Liver (tissue), 9 donors: ENCODE measurements around the gene DLX2. TPM values are rescaled to one million over a fixed set of nuclear protein-coding genes. Genes with fewer than 3 reads are reported as not detected.
"Not testable (repeated sequence)": the region's sequence is repeated elsewhere in the genome, so short reads cannot be mapped to it uniquely, and the experiment has no call there.

Experiments used
- DNase-seq: peaks from one replicate; pipeline ENCODE4 v3.0.0-alpha.2; 2017; ENCODE audit warnings: low spot score
- H3K27ac ChIP-seq, 2 donors: one replicate each; pipeline ENCODE4 v1.7.0; 2013; ENCODE audit warnings: inconsistent platforms in 2 of 2, low read length in 2 of 2, control low read depth in 1 of 2, low read depth in 1 of 2, mild to moderate bottlenecking in 1 of 2
- H3K27me3 ChIP-seq, 4 donors: one replicate each; pipeline versions ENCODE4 v1.6.1 to v1.7.0; 2013; ENCODE audit warnings: low read length in 3 of 4, inconsistent platforms in 1 of 4, mild to moderate bottlenecking in 1 of 4, moderate library complexity in 1 of 4; ENCODE audit not compliant: control insufficient read depth in 4 of 4, insufficient read depth in 4 of 4
- H3K36me3 ChIP-seq, 4 donors: one replicate each; pipeline versions ENCODE4 v1.6.1 to v1.7.0; 2013; ENCODE audit warnings: low read length in 3 of 4, mild to moderate bottlenecking in 3 of 4, low read depth in 1 of 4, moderate library complexity in 1 of 4; ENCODE audit not compliant: control insufficient read depth in 4 of 4, insufficient read depth in 3 of 4
- H3K4me1 ChIP-seq, 4 donors: one replicate each; pipeline versions ENCODE4 v1.6.1 to v1.7.0; 2013; ENCODE audit warnings: low read length in 3 of 4, mild to moderate bottlenecking in 3 of 4, moderate library complexity in 1 of 4; ENCODE audit not compliant: control insufficient read depth in 4 of 4, insufficient read depth in 4 of 4
- H3K4me3 ChIP-seq, 3 donors: one replicate each; pipeline versions ENCODE4 v1.6.1 to v1.7.0; 2013; ENCODE audit warnings: low read length in 3 of 3, control low read depth in 1 of 3, low read depth in 1 of 3, mild to moderate bottlenecking in 1 of 3
- H3K9ac ChIP-seq, 2 donors: one replicate each; pipeline ENCODE4 v1.7.0; 2013; ENCODE audit warnings: low read length in 2 of 2, mild to moderate bottlenecking in 2 of 2, moderate library complexity in 2 of 2, control low read depth in 1 of 2, low read depth in 1 of 2
- H3K9me3 ChIP-seq, 4 donors: one replicate each; pipeline versions ENCODE4 v1.6.1 to v1.7.0; 2013; ENCODE audit warnings: low read length in 3 of 4; ENCODE audit not compliant: control insufficient read depth in 4 of 4
- EGR1 ChIP-seq, 2 donors: IDR thresholded peaks; 2 replicates each; pipeline ENCODE4 v1.6.1; 2016 to 2018; ENCODE audit warnings: antibody characterized with exemption in 2 of 2, low read depth in 2 of 2
- FOXA2 ChIP-seq: IDR thresholded peaks from 2 replicates; pipeline ENCODE4 v1.6.1; 2016; ENCODE audit warnings: antibody characterized with exemption
- HNF4A ChIP-seq, 2 donors: conservative IDR thresholded peaks; 2 replicates each; pipeline ENCODE4 v1.6.1; 2016; ENCODE audit warnings: antibody characterized with exemption in 2 of 2, mild to moderate bottlenecking in 2 of 2
- HNF4G ChIP-seq: IDR thresholded peaks from 2 replicates; pipeline ENCODE4 v1.6.1; 2016; ENCODE audit warnings: antibody characterized with exemption
- JUND ChIP-seq, 2 donors: IDR thresholded peaks; 2 replicates each; pipeline ENCODE4 v1.6.1; 2016; ENCODE audit warnings: antibody characterized with exemption in 2 of 2
- RXRA ChIP-seq, 2 donors: IDR thresholded peaks; 2 replicates each; pipeline ENCODE4 v1.6.1; 2017 to 2018; ENCODE audit warnings: antibody characterized with exemption in 2 of 2, mild to moderate bottlenecking in 1 of 2
- SP1 ChIP-seq: IDR thresholded peaks from 2 replicates; pipeline ENCODE4 v1.6.1; 2018; ENCODE audit warnings: antibody characterized with exemption, mild to moderate bottlenecking
- TAF1 ChIP-seq: conservative IDR thresholded peaks from 2 replicates; pipeline ENCODE4 v1.6.1; 2016; ENCODE audit warnings: antibody characterized with exemption, mild to moderate bottlenecking
- YY1 ChIP-seq: IDR thresholded peaks from 2 replicates; pipeline ENCODE4 v1.6.1; 2016; ENCODE audit warnings: antibody characterized with exemption, mild to moderate bottlenecking
- WGBS: extraction: QIAGEN DNeasy Blood & Tissue Kit; methylation state at CpG from one replicate; pipeline ENCODE4 v1.1.7; 2013; 5-methylcytosine and 5-hydroxymethylcytosine counted together
- polyA plus RNA-seq, 2 donors: library from polyadenylated mRNA; stranded (reverse) in 1 of 2; unstranded in 1 of 2; fragments of 200-250 nt in 1 of 2; fragments of >200 nt in 1 of 2; fragmentation: Nextera tagmentation in 1 of 2; extraction: Ambion mirVana in 1 of 2; gene quantifications; one replicate each; pipeline versions ENCODE4 v1.2.1 to v1.2.3, GENCODE V29; 2013 to 2015
- total RNA-seq, 2 donors: library from RNA; depleted of rRNA; stranded (reverse); fragments of >200 nt; gene quantifications; one replicate each; pipeline ENCODE4 v1.2.3, GENCODE V29; 2014
- TF ChIP-seq, protein P1 (sequence below): fragments of 150-350 bp; IDR thresholded peaks from 2 replicates; pipeline ENCODE4 v1.5.1; 2017; ENCODE audit warnings: improper control_type of control experiment, low read depth, low read length; ENCODE audit not compliant: missing input control
- TF ChIP-seq, protein P2 (sequence below): IDR thresholded peaks from 2 replicates; pipeline ENCODE4 v1.6.1; 2016; ENCODE audit warnings: antibody characterized with exemption
- TF ChIP-seq, protein P3 (sequence below): IDR thresholded peaks from 2 replicates; pipeline ENCODE4 v1.6.1; 2016; ENCODE audit warnings: antibody characterized with exemption, mild to moderate bottlenecking
- TF ChIP-seq, protein P4 (sequence below): IDR thresholded peaks from 2 replicates; pipeline ENCODE4 v1.6.1; 2016; ENCODE audit warnings: antibody characterized with exemption
- TF ChIP-seq, protein P5 (sequence below): IDR thresholded peaks from 2 replicates; pipeline ENCODE4 v1.6.1; 2016; ENCODE audit warnings: antibody characterized with exemption
- donor health status: healthy.
- donor health status: healthy.
- donor health status: healthy.
- donor health status: healthy.
- donor health status: healthy.

DLX2 gene
- total and polyA plus RNA-seq, 4 donors: not detected

DNA sequence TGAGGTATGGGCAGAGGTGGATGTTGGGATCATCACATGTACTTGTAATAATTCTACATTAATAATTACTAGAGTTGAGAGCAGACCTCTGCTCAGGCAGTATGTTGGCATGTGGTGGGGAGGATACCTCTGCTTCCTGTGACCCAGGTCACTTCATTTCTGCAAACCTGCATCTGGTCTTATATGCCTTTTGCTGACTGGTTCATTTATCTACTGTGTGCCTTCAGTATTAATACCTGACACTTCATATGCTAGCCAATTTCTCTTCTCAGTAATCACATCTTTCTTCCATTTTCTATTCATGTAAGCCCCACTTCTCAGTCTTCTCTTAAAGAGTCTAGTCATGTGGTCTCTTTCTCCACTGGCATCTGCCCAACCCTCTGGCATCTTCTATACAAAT lies 41.1 kb upstream of the DLX2 start:
- H3K4me3 ChIP-seq: no peak overlapping the region
- no peak overlapping the region for H3K27ac ChIP-seq
- H3K9me3 ChIP-seq: no peaks in the 10 kb centered on the region
- no peaks in the 10 kb centered on the region for H3K36me3 ChIP-seq
- no peak for TF ChIP-seq SP1
- TF ChIP-seq, protein P1, sequence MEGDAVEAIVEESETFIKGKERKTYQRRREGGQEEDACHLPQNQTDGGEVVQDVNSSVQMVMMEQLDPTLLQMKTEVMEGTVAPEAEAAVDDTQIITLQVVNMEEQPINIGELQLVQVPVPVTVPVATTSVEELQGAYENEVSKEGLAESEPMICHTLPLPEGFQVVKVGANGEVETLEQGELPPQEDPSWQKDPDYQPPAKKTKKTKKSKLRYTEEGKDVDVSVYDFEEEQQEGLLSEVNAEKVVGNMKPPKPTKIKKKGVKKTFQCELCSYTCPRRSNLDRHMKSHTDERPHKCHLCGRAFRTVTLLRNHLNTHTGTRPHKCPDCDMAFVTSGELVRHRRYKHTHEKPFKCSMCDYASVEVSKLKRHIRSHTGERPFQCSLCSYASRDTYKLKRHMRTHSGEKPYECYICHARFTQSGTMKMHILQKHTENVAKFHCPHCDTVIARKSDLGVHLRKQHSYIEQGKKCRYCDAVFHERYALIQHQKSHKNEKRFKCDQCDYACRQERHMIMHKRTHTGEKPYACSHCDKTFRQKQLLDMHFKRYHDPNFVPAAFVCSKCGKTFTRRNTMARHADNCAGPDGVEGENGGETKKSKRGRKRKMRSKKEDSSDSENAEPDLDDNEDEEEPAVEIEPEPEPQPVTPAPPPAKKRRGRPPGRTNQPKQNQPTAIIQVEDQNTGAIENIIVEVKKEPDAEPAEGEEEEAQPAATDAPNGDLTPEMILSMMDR: no peak
- TF ChIP-seq, protein P2, sequence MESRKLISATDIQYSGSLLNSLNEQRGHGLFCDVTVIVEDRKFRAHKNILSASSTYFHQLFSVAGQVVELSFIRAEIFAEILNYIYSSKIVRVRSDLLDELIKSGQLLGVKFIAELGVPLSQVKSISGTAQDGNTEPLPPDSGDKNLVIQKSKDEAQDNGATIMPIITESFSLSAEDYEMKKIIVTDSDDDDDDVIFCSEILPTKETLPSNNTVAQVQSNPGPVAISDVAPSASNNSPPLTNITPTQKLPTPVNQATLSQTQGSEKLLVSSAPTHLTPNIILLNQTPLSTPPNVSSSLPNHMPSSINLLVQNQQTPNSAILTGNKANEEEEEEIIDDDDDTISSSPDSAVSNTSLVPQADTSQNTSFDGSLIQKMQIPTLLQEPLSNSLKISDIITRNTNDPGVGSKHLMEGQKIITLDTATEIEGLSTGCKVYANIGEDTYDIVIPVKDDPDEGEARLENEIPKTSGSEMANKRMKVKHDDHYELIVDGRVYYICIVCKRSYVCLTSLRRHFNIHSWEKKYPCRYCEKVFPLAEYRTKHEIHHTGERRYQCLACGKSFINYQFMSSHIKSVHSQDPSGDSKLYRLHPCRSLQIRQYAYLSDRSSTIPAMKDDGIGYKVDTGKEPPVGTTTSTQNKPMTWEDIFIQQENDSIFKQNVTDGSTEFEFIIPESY: no peak
- TF ChIP-seq TAF1: no peak
- TF ChIP-seq, protein P3, sequence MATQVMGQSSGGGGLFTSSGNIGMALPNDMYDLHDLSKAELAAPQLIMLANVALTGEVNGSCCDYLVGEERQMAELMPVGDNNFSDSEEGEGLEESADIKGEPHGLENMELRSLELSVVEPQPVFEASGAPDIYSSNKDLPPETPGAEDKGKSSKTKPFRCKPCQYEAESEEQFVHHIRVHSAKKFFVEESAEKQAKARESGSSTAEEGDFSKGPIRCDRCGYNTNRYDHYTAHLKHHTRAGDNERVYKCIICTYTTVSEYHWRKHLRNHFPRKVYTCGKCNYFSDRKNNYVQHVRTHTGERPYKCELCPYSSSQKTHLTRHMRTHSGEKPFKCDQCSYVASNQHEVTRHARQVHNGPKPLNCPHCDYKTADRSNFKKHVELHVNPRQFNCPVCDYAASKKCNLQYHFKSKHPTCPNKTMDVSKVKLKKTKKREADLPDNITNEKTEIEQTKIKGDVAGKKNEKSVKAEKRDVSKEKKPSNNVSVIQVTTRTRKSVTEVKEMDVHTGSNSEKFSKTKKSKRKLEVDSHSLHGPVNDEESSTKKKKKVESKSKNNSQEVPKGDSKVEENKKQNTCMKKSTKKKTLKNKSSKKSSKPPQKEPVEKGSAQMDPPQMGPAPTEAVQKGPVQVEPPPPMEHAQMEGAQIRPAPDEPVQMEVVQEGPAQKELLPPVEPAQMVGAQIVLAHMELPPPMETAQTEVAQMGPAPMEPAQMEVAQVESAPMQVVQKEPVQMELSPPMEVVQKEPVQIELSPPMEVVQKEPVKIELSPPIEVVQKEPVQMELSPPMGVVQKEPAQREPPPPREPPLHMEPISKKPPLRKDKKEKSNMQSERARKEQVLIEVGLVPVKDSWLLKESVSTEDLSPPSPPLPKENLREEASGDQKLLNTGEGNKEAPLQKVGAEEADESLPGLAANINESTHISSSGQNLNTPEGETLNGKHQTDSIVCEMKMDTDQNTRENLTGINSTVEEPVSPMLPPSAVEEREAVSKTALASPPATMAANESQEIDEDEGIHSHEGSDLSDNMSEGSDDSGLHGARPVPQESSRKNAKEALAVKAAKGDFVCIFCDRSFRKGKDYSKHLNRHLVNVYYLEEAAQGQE: no peak
- TF ChIP-seq RXRA (IDR thresholded peaks at IDR 0.05): no peak
- TF ChIP-seq, protein P4, sequence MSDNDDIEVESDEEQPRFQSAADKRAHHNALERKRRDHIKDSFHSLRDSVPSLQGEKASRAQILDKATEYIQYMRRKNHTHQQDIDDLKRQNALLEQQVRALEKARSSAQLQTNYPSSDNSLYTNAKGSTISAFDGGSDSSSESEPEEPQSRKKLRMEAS: no peak
- TF ChIP-seq HNF4A (conservative IDR thresholded peaks at IDR 0.05): no peak
- TF ChIP-seq, protein P5, sequence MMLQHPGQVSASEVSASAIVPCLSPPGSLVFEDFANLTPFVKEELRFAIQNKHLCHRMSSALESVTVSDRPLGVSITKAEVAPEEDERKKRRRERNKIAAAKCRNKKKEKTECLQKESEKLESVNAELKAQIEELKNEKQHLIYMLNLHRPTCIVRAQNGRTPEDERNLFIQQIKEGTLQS: no peak
- H3K27me3 ChIP-seq: no peaks in the 10 kb centered on the region
- H3K9ac ChIP-seq: no peak overlapping the region
- DNase-seq: no peak
- H3K4me1 ChIP-seq: no peaks in the 10 kb centered on the region

DNA sequence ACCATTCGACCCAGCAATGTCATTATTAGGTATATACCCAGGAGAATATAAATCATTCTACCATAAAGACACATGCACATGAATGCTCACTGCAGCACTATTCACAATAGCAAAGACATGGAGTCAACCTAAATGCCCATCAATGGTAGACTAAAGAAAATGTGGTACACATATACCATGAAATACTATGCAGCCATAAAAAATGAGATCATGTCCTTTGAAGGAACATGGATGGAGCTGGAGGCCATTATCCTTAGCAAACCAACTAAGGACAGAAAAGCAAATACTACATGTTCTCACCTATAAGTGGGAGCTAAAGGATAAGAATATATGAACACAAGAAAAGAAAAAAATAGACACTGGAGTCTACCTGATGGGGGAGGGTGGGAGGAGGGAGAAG lies 36.0 kb upstream of the DLX2 start:
- H3K27me3 ChIP-seq, H3K9ac ChIP-seq: not testable (repeated sequence)
- WGBS: 73% methylated on average over 1 of the region's 1 CpG

DNA sequence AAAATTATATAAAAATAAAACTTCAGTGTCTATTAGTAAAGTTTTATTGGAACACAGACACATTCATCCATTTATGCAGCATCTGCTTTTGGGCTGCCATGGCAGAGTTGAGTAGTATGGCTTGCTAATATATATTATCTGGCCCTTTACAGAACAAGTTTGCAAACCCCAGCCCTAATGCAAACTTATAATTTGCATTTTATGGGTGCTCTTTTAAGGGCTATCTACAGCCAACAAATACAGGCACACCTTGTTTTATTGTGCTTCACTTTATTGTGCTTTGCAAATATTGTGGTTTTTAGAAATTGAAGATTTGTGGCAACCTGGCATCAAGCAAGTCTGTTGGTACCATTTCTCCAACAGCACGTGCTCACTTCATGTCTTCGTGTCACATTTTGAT lies 35.2 kb upstream of the DLX2 start:
- peaks cover 0 to 3% (median 0%) of the 10 kb centered on the region in 4 donors for H3K27me3 ChIP-seq
- no peak overlapping the region for H3K4me3 ChIP-seq
- H3K4me1 ChIP-seq: no peaks in the 10 kb centered on the region
- DNase-seq: no peak
- no peaks in the 10 kb centered on the region for H3K36me3 ChIP-seq
- WGBS: 70% methylated on average over 2 of the region's 2 CpGs
- no peak overlapping the region for H3K9ac ChIP-seq
- no peaks in the 10 kb centered on the region for H3K9me3 ChIP-seq
- H3K27ac ChIP-seq: no peak overlapping the region
- TF ChIP-seq HNF4G: no peak
- TF ChIP-seq FOXA2: no peak
- no peak for TF ChIP-seq RXRA (IDR thresholded peaks at IDR 0.05)
- no peak for TF ChIP-seq YY1
- TF ChIP-seq, protein P1: no peak
- TF ChIP-seq EGR1 (IDR thresholded peaks at IDR 0.05; ENCODE audit: low read depth in 2 of 2): no peak
- TF ChIP-seq HNF4A (conservative IDR thresholded peaks at IDR 0.05): no peak
- TF ChIP-seq JUND (IDR thresholded peaks at IDR 0.05): no peak
- TF ChIP-seq SP1: no peak
- TF ChIP-seq, protein P2: no peak

More for the DNA sequence above, 36.0 kb upstream of the DLX2 start:
- H3K4me3 ChIP-seq, DNase-seq, H3K9me3 ChIP-seq, H3K36me3 ChIP-seq, H3K27ac ChIP-seq, H3K4me1 ChIP-seq: not testable (repeated sequence)
